Daoy (cell line): ENCODE results near the gene APOL1. TPM values are rescaled to one million over a fixed set of nuclear protein-coding genes. Genes with fewer than 3 reads are reported as not detected.
"Not testable (repeated sequence)": the region's sequence is repeated elsewhere in the genome, so short reads cannot be mapped to it uniquely, and the experiment has no call there.

Experiments used
- DNase-seq: peaks from one replicate; pipeline ENCODE4 v3.0.0-alpha.2; 2015; ENCODE audit warnings: low read depth
- total RNA-seq: library from RNA; depleted of rRNA; stranded (reverse); fragments of >200 nt; shearing (Covaris generic); gene quantifications from 2 replicates; pipeline ENCODE4 v1.2.3, GENCODE V29; 2014

APOL1 gene
- total RNA-seq, 1 experiment from 2014 or later = 15.2 TPM

DNA sequence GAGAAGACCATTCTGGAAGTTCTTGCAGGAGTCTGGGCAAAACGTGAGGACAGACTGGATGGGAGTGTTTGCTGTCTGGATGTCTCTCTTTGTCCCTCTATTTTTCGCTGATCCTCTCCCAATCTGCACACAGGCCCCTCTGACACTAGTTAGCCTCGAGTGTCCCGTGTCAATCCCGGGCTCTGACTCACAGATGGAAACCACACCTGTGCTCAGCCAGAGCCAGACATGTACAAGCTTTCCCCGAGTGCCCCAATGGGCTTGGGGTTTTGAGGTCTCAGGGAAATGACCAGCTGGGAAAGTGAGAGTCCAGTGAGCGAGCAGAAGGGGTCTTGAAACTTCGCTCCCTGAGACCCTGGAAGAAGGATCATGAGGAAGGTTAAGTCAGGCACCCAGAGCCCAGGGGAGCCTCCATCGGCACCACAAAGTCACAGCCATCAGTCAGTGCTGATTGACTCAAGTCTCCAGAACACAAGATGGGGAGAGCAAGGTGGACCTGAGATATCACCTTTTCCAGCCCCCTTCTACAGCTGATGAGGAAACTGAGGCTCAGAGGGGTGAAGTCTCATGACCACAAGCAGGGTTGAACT lies 27.5 kb upstream of the APOL1 start:
- no peak for DNase-seq

DNA sequence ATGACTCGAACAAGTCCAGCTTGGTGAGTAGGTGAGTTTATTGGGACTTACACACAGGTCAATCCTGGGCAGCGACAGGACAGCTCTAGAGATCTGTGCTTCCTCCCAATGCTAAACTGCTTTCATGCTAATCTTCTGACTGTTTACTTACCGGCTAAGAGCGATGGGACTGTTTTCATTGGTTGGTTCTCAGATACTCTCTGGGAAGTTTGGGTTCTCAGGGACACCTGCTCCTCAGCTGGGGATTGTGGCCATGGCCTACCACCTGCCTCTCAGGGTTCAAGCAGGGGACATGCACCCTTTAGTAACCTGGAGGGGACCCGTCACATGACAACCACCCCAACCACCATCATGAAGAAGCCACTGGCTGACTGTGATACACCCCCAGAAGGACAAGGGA lies 26.7 kb upstream of the APOL1 start:
- no peak for DNase-seq

DNA sequence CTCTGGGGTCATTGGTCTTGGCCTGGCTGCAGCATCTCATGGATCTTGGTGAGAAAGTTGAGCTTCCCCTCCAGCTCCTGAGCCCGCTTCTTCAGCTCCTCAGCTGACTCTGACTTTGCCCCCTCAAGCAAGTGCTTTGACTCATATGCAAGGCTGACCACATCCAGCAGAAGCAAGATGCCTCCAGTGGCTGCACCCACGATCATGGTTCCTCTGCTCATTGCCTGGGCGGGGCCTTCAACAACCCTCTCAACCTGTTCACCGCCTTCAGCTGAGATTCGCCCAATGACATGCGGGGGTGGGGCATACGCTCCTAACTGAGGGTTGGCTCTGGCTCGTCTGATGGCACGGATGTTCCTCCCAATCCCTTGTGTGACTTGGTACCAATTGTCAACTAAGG lies 25.5 kb upstream of the APOL1 start:
- no peak for DNase-seq

DNA sequence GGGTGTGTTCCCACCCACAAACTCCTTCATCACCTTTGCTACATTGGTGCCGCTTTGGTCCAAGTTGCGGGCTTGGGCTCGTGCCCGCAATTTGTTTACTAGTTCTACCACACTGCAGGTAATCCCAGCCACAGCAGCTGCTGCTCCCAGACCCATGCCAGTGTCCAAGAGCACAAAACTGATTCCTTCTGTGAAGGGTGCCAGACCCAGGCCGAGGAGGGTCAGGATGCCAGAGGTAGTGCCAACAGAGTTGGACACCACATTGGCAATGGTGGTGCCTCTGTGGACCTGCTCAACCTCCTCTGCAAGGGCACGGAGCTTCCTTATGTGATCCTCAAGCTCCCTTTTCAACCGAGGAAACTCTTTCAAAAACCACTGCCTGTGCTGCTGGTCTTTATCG lies 25.1 kb upstream of the APOL1 start:
- no peak for DNase-seq

DNA sequence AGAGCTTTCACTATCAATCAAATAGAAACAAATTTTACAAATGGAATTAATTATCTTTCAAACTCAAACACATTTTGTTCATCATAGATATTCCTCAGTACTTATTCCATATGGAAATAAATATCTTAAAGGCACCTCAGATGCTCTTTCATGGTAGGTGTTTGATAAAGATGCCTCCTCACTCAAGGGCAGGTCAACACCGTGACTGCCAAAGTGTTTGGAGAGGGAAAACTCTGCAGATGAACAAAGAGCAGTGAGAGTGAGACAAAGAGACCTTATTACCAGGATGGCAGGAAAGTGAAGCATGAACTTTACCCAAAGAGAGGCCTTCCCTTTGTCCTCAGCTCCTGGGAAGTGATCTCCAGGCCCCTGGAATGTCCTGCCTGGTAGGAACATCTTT lies 24.6 kb upstream of the APOL1 start:
- not testable (repeated sequence) for DNase-seq

DNA sequence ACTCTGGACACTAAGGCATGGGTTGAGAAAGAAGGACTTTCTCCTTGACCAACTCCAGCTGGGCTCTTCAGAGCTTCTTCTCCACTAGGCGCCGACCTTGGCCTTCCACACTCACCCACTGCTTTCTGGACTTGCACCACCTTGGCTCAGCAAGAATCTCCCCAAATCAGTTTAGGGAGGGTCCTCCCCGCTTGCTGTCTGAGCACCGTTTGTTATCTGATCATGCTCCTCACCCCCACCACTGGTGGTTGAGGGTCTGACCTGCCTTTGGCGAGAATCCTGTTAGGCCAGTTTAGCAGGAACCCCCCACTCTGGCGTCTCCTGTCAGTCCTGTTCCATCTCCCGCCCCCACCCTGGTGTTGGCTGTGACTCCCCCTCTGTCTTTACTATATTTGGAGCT lies 24.0 kb upstream of the APOL1 start:
- no peak for DNase-seq

DNA sequence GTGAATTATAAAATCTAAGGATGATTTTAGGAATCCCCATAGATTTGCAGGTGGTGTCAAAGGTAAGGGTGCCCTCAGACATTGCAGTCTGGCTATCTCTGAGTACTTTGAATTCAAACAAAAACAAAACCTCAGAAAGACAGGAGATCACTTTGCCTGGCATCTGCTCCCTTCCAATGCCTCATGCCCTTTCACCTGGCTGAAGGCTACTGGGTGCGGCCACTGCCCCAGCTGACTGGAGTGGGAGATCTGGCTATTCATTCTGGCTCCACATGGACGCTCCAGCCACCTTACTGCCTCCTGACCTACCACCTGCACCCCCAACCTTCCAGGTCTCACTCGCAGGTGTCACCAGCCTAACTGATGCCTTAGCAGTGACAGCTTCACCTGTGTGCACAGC lies 23.3 kb upstream of the APOL1 start:
- DNase-seq = not testable (repeated sequence)

DNA sequence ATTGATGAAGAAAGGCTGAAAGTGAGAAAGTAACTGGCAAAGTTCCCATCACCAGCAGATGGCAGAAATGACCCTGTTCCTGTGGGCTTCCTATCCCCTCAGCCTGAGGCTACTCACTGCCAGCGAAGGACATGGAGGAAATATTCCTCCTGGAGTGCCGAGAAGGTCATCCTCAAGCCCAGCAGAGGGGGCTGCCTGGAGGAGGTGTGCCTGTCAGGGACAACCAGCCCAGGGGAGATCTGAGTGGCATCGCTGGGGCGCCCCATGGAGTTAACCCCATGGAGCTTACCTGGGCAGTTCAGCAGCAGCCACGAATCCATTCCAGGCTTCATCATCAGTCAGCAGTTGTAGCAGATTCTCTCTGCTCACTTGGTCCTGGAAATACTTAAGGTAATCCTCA lies 21.9 kb upstream of the APOL1 start:
- DNase-seq = not testable (repeated sequence)

DNA sequence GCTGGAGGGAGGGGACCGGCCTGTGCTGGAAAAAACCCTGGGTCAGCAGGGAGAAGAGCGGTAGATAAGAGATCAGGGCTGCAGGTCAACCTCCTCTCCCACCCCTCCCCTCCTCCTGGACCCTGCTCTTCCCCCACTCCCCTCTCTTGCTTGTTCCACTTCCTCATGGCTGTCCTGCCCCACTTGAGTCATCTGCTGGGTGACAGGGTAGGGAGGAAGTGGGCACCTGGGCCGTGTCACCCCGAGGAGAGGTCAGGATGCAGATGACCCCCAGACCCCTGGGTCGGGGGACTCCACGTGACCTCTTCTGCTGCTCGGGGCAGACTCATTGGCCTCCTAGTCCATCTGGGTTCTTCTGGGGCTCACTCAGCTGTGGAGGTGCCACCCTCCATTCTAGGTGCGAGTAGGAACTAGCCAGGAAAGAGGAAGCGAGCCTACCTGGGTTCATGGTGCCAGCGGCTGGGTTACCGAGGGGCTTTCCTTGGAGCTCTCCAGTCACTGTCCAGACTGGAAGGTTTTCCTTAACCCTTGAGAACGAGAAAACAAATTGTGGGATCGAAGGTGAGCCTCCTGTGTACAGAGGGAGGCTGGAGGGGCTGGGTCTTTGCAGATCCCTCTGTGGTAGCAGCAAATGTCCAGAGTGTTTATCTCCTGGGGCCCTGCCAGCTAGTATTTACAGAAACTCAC lies 20.1 kb upstream of the APOL1 start:
- no peak for DNase-seq

DNA sequence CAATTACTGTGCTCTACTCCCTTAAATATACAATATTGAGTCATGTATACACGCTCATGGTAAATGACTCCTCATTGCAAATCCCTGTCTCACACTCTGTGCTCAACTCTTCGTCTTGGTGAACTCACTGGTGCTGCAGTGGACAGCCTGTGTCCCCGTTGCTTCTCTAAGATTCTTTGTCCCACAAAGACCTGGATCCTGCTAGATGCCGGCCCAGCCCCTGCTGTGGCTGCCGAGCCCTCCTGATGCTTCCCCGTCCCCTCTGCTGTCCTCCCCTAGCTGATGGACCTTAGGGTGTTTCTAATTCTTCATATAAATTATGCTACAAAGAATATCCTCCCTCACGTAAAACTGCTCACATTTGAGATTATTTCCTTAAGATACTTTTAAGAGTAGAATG lies 19.1 kb upstream of the APOL1 start:
- DNase-seq = no peak

DNA sequence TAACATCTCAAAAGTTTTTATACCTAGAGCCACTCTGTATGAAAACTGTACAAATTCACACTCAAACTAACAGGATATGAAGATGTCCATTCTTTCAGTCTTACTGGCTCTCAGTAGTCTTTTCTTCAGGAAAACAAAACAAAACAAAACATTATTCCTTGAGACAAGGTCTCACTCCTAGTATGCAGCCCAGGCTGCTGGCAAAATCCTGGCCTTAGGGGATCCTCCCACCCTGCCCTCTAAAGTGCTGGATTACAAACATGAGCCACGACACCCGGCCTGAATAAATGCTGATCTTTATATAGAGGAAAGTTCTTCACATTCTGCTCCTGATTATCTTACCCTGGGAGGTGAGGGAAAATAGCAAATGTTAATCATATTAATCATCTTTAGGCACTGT lies 18.7 kb upstream of the APOL1 start:
- DNase-seq = no peak

DNA sequence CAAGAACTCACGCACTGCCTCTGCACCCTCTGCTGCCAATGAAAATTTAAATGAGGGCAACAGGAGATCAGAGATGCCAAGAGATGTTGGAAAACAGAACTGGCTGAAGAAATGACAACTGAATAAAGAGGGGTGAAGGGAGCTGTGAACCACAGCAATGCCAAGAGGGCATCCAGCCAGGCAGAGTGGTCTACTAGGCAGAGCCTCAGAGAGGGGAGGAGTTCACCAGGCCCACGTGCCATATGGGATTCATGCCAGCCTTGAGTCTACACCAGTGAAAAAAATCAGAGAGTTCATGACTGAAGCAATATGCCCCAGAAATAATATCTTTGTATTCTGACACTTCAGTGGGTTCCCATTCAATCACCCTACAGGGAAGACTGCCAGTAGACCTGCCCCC lies 18.0 kb upstream of the APOL1 start:
- no peak for DNase-seq

DNA sequence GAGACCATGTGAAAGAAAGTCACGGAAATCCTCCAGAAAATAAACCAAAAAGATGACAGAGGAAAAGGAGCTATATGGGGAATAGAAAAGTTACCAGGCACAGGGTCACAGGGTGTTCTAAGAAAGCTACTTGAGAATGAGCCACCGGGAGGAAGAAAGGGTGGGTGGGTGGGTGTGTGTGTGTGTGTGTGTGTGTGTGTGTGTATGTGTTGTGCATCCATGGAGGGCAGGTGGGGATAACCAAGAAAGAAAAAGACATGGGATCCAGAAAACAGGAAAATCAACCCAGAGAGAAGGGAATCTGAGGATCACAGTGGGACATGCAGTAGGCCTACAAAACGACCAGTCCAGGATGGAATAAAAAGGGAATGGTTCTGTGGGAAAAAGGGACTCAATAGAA lies 17.3 kb upstream of the APOL1 start:
- DNase-seq = no peak

DNA sequence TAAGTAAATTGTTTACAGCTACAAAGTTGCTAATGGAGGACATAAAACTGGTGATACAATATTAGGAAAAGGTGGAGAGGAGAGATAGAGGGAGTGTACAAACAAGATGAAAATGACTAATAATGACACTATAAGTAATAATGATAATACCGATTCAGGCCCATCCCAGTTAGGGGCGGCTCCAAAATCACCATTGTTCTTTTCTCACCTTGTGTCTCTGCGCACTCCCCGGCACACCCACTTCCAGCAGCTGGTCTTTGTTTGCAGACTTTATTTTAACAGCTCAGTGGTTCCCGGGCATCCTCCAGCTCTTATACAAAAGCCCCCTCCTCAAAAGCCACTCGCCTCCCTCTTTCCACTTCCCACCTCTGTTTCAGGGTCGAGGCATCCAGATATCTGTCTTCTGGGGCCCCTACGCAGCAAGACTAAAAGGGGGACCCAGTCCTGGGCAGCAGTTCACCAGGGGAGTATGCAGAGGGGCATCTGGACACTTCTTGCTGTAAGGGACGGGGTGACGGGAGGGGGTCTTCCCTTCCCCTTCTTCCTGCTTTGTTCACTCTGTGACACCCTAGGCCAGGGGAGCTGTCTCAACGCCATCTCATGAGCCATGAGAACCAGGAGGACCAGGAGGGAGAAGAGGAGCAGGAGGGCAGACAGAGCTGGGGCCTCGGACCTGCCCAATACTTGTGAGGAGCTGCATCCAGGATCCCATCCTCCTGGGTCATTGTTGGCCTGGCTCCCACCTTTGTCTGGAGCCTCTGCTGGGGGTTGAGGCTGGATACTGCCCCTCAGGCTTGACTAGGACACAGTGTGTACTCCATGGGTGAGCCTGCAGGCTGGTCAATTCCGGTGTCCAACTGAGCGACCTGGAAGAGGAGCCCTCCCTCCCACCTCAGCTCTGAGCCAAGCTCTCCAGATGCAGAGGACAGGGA lies 16.3 kb upstream of the APOL1 start:
- no peak for DNase-seq

DNA sequence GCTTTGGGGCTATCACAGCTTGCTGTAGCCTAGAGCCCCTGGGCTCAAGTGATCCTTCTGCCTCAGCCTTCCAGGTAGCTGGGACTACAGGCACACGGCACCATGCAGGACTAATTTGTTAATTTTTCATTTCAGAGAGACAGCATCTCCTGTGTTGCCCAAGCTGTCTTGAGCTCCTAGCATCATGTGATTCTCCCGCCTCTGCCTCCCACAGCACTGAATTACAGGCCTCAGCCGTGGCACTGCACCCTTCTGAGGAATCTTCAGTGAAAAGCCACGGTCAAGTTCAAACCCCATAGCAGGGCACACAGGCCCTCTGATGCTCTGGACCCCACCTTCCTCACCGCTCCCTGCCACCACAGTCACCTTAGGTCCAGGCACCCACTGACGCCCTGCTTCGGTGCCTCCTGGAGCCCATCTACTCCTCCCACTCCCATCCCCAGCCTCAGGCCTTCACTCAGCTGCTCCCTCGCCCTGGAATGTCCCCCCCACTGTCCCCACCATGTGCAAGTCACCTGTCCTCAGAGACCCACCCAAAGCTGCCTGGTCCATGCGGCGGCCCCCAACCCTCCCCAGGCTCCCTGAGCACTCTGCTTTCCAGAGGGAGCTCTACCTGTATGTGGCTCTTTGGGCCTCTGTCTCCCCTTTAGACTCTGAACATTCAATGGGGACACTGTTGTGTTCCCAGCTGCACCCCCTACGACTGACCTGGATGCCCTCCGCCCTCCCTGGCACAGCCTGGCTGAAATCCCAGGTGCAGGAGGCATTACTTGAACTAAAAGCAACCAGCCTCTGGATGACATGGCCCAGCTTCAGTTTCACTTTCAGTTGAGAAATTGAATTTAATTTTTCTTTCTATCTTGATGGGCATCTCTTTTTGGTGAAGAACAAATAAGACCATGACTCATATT lies 15.2 kb upstream of the APOL1 start:
- DNase-seq = peak; percentile 47

DNA sequence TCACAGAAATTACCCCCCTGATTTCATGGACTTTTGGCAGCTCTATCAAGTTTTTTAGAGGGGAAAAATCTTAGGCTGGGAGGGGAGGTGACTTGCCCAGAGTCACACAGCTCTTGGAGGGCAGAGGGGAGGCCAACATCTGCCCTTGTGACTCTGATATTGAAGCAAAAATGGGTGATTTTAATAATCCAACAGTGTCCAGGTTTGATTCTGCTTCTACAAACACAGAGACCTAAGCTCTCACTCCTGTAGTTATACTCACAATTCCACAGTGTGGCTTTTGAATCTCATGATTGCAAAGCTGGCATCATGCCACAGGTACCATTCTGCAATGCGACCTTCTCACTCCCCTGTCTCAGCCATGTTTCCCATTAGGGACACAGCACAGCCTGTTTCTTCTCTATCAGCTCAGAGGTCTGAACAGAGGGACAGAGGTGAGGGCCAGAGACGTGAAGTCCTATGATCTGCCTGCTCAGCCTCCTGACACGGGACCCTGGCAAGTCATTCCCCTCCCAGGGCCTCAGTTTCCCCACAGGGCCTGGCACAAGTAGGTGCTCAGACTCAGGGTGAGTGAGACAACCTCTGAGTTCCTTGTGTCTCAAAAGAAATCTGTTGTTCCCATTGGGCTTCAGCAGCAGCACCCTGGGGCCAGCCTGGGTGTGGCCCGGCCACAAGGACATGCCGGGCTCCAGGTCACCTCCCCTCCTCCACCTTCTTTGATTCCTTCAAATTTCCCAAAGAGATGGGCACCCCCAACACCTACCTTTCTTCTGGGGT lies 14.4 kb upstream of the APOL1 start:
- DNase-seq = peak; percentile 35

DNA sequence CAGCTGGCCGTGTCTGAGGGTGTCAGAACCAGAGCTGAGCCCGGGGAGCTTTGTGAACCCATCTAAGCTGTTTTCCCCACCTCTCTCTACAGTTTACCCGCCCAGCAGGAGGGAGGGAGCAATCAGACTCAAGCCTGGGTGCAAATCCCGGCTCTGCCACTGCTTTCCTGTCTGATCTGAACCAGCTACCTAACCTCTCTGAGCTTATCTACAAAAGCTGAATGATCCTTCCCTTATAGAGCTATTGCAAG lies 13.9 kb upstream of the APOL1 start:
- DNase-seq = no peak

DNA sequence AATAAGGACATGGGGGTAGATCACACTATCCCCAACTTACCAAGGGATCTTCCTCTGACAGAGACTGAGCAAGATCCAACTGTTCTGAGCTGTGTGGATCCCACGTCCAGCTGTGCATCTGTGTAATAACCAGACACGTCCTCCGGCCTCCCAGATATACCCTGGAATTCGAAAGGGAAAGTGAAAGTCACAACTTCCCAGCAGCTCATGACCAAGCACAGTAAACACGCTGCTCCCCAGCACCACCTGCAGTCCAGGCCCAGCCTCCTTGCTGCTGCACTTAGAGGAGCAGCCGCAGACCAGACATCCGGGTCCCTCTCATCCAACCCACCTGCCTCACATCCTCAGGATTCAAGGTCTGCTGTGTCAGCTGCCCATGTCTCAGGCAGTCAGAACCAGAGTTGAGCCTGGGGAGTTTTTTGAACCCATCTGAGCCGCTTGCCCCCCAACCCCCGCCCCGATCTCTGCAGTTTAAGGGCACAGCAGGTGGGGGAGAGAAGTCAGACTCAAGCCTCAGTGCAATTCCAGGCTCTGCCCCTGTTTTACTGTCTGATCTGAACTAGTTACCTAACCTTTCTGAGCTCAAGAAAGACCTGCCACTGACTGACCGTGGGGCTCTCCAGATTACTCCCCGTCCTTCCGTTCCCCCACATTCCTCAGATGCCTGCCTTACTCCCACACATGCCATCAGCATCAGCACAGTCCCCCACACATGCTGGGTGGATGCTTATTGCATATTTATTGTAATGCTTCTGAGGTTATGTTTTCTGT lies 13.3 kb upstream of the APOL1 start, which contains the start of gene APOL2:
Gene APOL2, minus strand, starts transcription at position 127 of the 771 bp plus-strand sequence. CDS start 6,365 bp downstream, outside the sequence.
- peak; percentile 95 for DNase-seq

DNA sequence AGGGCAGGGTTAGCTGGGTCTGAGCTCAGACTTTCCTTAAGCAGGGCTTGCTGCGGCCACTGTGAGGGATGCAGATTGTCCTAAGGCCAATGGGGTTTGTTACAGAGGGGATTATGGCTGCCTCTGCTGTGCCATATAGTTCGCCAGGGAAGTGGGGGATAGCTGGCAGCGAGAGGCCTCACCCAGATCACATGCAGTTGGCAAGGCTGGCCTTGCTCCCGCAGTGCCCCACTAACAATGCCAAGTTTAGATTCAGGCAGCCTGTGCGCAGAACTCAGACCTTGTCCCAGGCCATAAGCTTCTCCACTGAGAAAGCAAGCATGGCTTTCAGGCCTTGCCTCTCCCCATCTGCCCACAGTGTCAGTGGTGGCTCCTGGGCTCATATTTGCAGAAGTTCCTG lies 8.9 kb upstream of the APOL1 start:
- no peak for DNase-seq
